Measurements from ENCODE around the gene YWHAB. TPM values are rescaled to one million over a fixed set of nuclear protein-coding genes. Genes with fewer than 3 reads are reported as not detected.

Gene YWHAB
- total and polyA plus RNA-seq, 7 experiments from 2014 or later: 135 to 552 (median 211) TPM

Other genes starting within 250 kb of the YWHAB start
- 100 to 1,000 TPM in 1 of 5 experiments, 10 to 100 TPM in 4; 26.1 to 103 (median 28.2) TPM for gene ADA, start 234.0 kb upstream of the YWHAB start, total RNA-seq
- 10 to 100 TPM; 40.8 to 41.1 TPM for gene ADA, start 234.0 kb upstream of the YWHAB start, polyA plus RNA-seq
- not detected for gene CCN5, start 170.3 kb upstream of the YWHAB start, total RNA-seq
- gene CCN5, start 170.3 kb upstream of the YWHAB start, polyA plus RNA-seq: not detected
- gene KCNK15, start 139.8 kb upstream of the YWHAB start, total RNA-seq: under 1 TPM in 1 of 5 experiments, not detected in 4; 0.19 TPM
- not detected for gene KCNK15, start 139.8 kb upstream of the YWHAB start, polyA plus RNA-seq
- not detected for gene RIMS4, start 75.2 kb upstream of the YWHAB start, total RNA-seq
- gene RIMS4, start 75.2 kb upstream of the YWHAB start, polyA plus RNA-seq: not detected
- gene PABPC1L, start 24.4 kb downstream of the YWHAB start, total RNA-seq: 10 to 100 TPM; 34.0 to 71.7 (median 59.0) TPM
- 1 to 10 TPM; 1.3 to 1.8 TPM for gene PABPC1L, start 24.4 kb downstream of the YWHAB start, polyA plus RNA-seq
- gene TOMM34, start 74.7 kb downstream of the YWHAB start, total RNA-seq: 10 to 100 TPM in 1 of 5 experiments, 1 to 10 TPM in 4; 7.0 to 22.5 (median 8.6) TPM
- gene TOMM34, start 74.7 kb downstream of the YWHAB start, polyA plus RNA-seq: 10 to 100 TPM; 15.1 to 30.2 TPM
- 100 to 1,000 TPM; 207 to 383 (median 267) TPM for gene STK4, start 80.8 kb downstream of the YWHAB start, total RNA-seq
- 100 to 1,000 TPM; 175 to 241 TPM for gene STK4, start 80.8 kb downstream of the YWHAB start, polyA plus RNA-seq
- gene KCNS1, start 215.4 kb downstream of the YWHAB start, total RNA-seq: under 1 TPM in 1 of 5 experiments, not detected in 4; 0.12 TPM
- under 1 TPM; 0.07 to 0.08 TPM for gene KCNS1, start 215.4 kb downstream of the YWHAB start, polyA plus RNA-seq
- gene WFDC5, start 229.5 kb downstream of the YWHAB start, total RNA-seq: not detected
- not detected for gene WFDC5, start 229.5 kb downstream of the YWHAB start, polyA plus RNA-seq
- not detected for gene WFDC12, start 238.8 kb downstream of the YWHAB start, total RNA-seq
- gene WFDC12, start 238.8 kb downstream of the YWHAB start, polyA plus RNA-seq: not detected

Data from naive thymus-derived CD4-positive, alpha-beta T cell (primary cell).